Pancreas (tissue), 10 donors: ENCODE results near the gene NKAIN1. TPM values are rescaled to one million over a fixed set of nuclear protein-coding genes. Genes with fewer than 3 reads are reported as not detected.

Experiments
- ATAC-seq, 4 donors: fragments of 200-7000 bp; cut with Tn5 transposase; one replicate each; pipeline versions ENCODE4 v1.8.0 to v1.9.1; 2020; ENCODE audit warnings: mild to moderate bottlenecking in 4 of 4, moderate library complexity in 4 of 4
- DNase-seq, 6 donors: peaks; one replicate each; pipeline ENCODE4 v3.0.0-alpha.2; 2020
- FAIRE-seq: peaks from 2 replicates; lab custom pipeline; 2012; peaks lifted over from hg19 to GRCh38; lab: Jason Lieb, UNC
- H3K27ac ChIP-seq, 4 donors: fragments of 200-600 bp; sonication (generic); 1 replicate in 3 of 4; 2 replicates in 1 of 4; pipeline versions ENCODE4 v1.5.0 to v1.8.0; 2020
- H3K27me3 ChIP-seq, 4 donors: fragments of 200-600 bp; one replicate each; pipeline ENCODE4 v1.8.0; 2021
- H3K36me3 ChIP-seq, 3 donors: fragments of 200-600 bp; sonication (generic) in 1 of 3; one replicate each; pipeline versions ENCODE4 v1.5.0 to v1.8.0; 2020 to 2021
- H3K4me1 ChIP-seq, 3 donors: fragments of 200-600 bp; one replicate each; pipeline ENCODE4 v1.8.0; 2021
- H3K4me3 ChIP-seq, 4 donors: fragments of 200-600 bp; sonication (generic) in 2 of 4; one replicate each; pipeline versions ENCODE4 v1.5.0 to v1.8.0; 2020 to 2021
- H3K9me3 ChIP-seq, 4 donors: fragments of 200-600 bp; one replicate each; pipeline ENCODE4 v1.8.0; 2021
- CTCF ChIP-seq, 4 donors: fragments of 200-600 bp; sonication (generic) in 3 of 4; IDR thresholded peaks; one replicate each; pipeline versions ENCODE4 v1.5.0 to v1.8.0; 2021; ENCODE audit warnings: antibody characterized with exemption in 4 of 4
- WGBS, 2 donors: extraction: QIAGEN DNeasy Blood & Tissue Kit; methylation state at CpG; one replicate each; pipeline ENCODE4 v1.1.7; 2013; 5-methylcytosine and 5-hydroxymethylcytosine counted together
- intact Hi-C, 3 donors: fragments of 100-400 bp; cut with DNase I; formaldehyde crosslinking; loops; one replicate each; pipeline versions ENCODE4 v1.11.1 to v1.14.2; 2022
- polyA plus RNA-seq, 2 donors: library from polyadenylated mRNA; stranded (reverse); fragments of 200-250 nt; gene quantifications; one replicate each; pipeline ENCODE4 v1.2.3, GENCODE V29; 2013
- total RNA-seq, 6 donors: library from RNA; stranded (reverse); fragmentation: NEBNext Ultra II Directional in 4 of 6; extraction: Animal tissue kit (Norgen Biotek cat#: 25700) in 4 of 6; gene quantifications; one replicate each; pipeline versions ENCODE4 v1.2.1 to v1.2.4, GENCODE V29; 2021 to 2023
- donor health status: healthy with polysubstance abuse.
- donor health status: DM: no; HTN: no; CAD: no; lungs with moderate emphysema.
- donor health status: DM: no; HTN: no; CAD: no.
- donor health status: control.
- donor health status: control.
- donor health status: Bipolar disorder and iron deficiency.
- donor health status: DM: yes; HTN: yes; CAD: no.
- donor health status: DM: no; HTN: no; CAD: no.
- donor health status: DM: no; HTN: no; CAD: no.
- donor health status: DM: yes; HTN: yes; CAD: no.

The NKAIN1 gene
- total and polyA plus RNA-seq, 8 donors: 0.12 to 0.73 (median 0.21) TPM; not detected in 2

- intact Hi-C loops: no loop called here
- WGBS, 2 donors: 84 to 96% methylated on average over 5 of the region's 5 CpGs
Measured at GRCh38 chr1:31231802-31232201, 7.9 kb downstream of the NKAIN1 start.

GRCh38 chr1:31230378-31230777 is 9.3 kb downstream of the NKAIN1 start:
- ATAC-seq (no peak), FAIRE-seq (no peak), DNase-seq (no peak)
- Histone ChIP-seq H3K4me1 (no peaks in the 10 kb centered on the region), H3K9me3 (no peaks in the 10 kb centered on the region), H3K4me3 (no peak overlapping the region), H3K27ac (no peak overlapping the region), H3K27me3 (no peaks in the 10 kb centered on the region), H3K36me3 (no peaks in the 10 kb centered on the region)
- intact Hi-C loops: no loop called here
- WGBS, 2 donors: 63 to 73% methylated on average over 3 of the region's 3 CpGs
- no peak for TF ChIP-seq CTCF (IDR thresholded peaks at IDR 0.05)

More at GRCh38 chr1:31231802-31232201, 7.9 kb downstream of the NKAIN1 start:
- no peaks in the 10 kb centered on the region for H3K36me3 ChIP-seq
- no peaks in the 10 kb centered on the region for H3K27me3 ChIP-seq
- DNase-seq: no peak
- no peaks in the 10 kb centered on the region for H3K9me3 ChIP-seq
- H3K4me3 ChIP-seq: no peak overlapping the region
- no peak for TF ChIP-seq CTCF (IDR thresholded peaks at IDR 0.05)
- no peaks in the 10 kb centered on the region for H3K4me1 ChIP-seq
- FAIRE-seq: no peak
- no peak for ATAC-seq
- H3K27ac ChIP-seq: no peak overlapping the region

GRCh38 chr1:31228986-31229385 is 10.7 kb downstream of the NKAIN1 start:
- TF ChIP-seq CTCF (IDR thresholded peaks at IDR 0.05): no peak
- no peak for FAIRE-seq

GRCh38 chr1:31227891-31228568 is 11.7 kb downstream of the NKAIN1 start:
- DNase-seq (peak in 1 of 6 donors; percentile 5), FAIRE-seq (no peak), ATAC-seq (no peak)
- no peaks in the 10 kb centered on the region for H3K4me1 ChIP-seq
- H3K4me3 ChIP-seq: no peak overlapping the region
- H3K9me3 ChIP-seq: no peaks in the 10 kb centered on the region
- WGBS, 2 donors: 76 to 87% methylated on average over 5 of the region's 5 CpGs
- no peaks in the 10 kb centered on the region for H3K27me3 ChIP-seq
- H3K27ac ChIP-seq: no peak overlapping the region
- no peaks in the 10 kb centered on the region for H3K36me3 ChIP-seq
- intact Hi-C loops: no loop called here
- no peak for TF ChIP-seq CTCF (IDR thresholded peaks at IDR 0.05)

More at GRCh38 chr1:31228986-31229385, 10.7 kb downstream of the NKAIN1 start:
- Histone ChIP-seq H3K9me3 (no peaks in the 10 kb centered on the region), H3K36me3 (no peaks in the 10 kb centered on the region), H3K27me3 (no peaks in the 10 kb centered on the region), H3K4me3 (no peak overlapping the region), H3K27ac (no peak overlapping the region), H3K4me1 (no peaks in the 10 kb centered on the region)
- ATAC-seq (no peak), DNase-seq (no peak)
- intact Hi-C loops: no loop called here

- DNase-seq (peak in 1 of 6 donors; percentile 9), FAIRE-seq (no peak), ATAC-seq (no peak)
- H3K4me1 ChIP-seq: no peaks in the 10 kb centered on the region
- H3K36me3 ChIP-seq: no peaks in the 10 kb centered on the region
- H3K9me3 ChIP-seq: no peaks in the 10 kb centered on the region
- TF ChIP-seq CTCF (IDR thresholded peaks at IDR 0.05): no peak
- 31 to 40% methylated on average over 9 of the region's 9 CpGs for WGBS, 2 donors
- H3K27me3 ChIP-seq: no peaks in the 10 kb centered on the region
- intact Hi-C loops: no loop called here
- no peak overlapping the region for H3K4me3 ChIP-seq
- H3K27ac ChIP-seq: no peak overlapping the region
Measured at GRCh38 chr1:31224068-31224467, 15.6 kb downstream of the NKAIN1 start.
